Islet of Langerhans (tissue), 1 donor: ENCODE measurements around the gene AMER3.

Experiments used
- FAIRE-seq: peaks from one replicate; lab custom pipeline; 2011; peaks lifted over from hg19 to GRCh38; lab: Jason Lieb, UNC

AMER3 gene

GRCh38 chr2:130786076-130786475 is 30.7 kb downstream of the AMER3 start:
- FAIRE-seq = no peak

- FAIRE-seq = no peak
Measured at GRCh38 chr2:130787841-130788240, 32.5 kb downstream of the AMER3 start.

- FAIRE-seq = no peak
Measured at GRCh38 chr2:130790312-130790711, 35.0 kb downstream of the AMER3 start.

DNA sequence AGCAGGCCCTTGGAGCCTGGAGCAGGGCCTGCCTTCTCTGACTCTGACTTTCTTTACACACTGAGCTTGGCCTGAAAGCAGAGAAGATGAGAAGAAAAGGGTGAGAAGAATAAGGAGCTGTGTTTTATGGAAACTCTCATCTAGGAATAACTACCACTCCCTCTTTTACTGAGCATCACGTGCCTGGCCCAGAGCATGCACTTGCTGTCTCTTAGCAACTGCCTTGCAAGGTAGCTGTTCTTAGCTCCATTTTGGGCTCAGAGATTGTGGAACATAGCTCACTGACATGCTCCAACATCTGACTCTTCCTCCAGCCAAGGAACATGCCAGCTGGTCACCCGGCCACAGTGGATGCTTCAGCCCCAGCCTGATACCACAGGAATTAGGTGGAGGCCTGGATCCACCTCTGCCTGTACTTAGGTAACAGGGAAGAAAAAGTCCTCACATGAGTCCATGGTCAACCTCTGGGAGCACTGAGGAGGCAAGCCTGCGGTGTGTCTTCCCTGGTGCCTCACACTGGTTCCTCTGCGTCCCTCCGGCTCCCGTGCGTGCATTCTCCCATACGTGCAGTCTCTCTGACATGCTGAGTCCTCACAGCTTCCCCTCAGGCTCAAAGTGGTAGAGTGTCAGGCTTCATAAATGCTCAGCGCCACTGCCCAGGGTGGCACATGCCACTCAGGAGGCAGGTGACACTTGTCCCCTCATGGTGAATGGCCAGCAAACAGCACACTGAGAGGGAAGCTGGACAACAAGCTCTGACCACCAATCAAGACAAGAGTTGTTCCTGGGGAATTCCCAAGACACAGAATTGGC is 35.7 kb downstream of the AMER3 start:
- no peak for FAIRE-seq

GRCh38 chr2:130791617-130791939 is 36.2 kb downstream of the AMER3 start:
- no peak for FAIRE-seq

DNA sequence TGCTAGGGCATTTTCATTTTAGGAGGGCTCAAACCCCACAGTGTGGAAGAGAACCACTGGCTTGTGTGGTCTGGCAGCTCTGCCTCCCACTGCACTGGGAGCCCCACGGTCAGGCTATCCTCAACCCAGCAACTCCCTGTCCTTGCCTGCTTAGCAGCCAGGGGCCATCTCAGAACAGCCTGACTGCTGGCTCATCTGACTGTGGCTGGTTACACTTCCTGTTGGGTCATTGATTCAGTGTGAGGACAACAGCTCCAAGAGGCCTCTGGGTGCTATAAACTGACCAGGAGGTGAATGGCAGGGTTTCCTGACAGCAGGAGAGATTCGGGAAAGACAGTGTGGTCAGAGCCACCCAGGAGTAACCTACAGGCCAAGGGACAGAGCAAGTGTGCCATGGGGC is 40.1 kb downstream of the AMER3 start:
- peak; percentile 24 for FAIRE-seq

DNA sequence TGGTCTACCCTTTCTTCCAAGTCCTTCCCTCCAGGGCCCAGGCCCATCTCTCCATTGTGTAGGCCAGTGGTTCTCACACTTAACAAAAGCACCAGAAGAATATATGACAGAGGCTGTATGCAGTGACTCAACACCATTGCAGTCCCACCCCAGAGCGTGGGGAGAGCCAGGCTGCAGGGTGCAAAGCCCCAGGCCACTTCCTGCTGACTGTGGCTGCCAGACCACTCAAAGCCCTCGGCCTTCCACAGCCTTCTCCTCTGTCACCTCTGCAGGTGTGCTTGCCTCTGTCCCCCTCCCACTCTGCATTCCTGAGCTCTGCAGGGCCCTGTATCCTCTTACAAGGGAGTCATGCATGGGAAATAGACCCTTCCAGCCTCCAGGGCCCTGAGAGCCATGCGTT is 41.0 kb downstream of the AMER3 start:
- FAIRE-seq = no peak

GRCh38 chr2:130797493-130798435 is 42.4 kb downstream of the AMER3 start:
- FAIRE-seq = no peak

GRCh38 chr2:130798472-130799218 is 43.3 kb downstream of the AMER3 start:
- no peak for FAIRE-seq

GRCh38 chr2:130799295-130799694 is 44.0 kb downstream of the AMER3 start:
- no peak for FAIRE-seq

- FAIRE-seq = no peak
Measured at GRCh38 chr2:130805613-130806012, 50.3 kb downstream of the AMER3 start.

DNA sequence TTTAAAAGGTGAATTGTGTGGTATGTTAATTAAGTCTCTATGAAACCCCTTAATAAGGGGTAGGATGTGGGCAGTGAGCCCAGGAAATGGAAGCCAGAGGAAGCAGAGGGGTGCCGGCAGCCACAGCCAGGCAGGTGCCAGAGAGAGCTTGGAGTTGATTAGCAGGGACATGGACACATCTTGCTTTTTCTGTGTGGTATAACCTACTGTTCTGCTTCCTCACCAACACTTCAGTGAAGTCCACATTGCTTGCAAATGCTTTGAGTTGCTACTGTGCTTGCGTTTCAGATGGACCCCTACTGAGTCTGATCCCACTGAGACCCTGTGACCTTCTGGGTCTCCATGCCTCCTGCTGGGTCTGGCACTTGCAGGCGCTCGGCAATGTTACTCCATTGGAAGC is 51.0 kb downstream of the AMER3 start:
- no peak for FAIRE-seq

- FAIRE-seq = no peak
Measured at GRCh38 chr2:130807659-130808385, 52.5 kb downstream of the AMER3 start.

DNA sequence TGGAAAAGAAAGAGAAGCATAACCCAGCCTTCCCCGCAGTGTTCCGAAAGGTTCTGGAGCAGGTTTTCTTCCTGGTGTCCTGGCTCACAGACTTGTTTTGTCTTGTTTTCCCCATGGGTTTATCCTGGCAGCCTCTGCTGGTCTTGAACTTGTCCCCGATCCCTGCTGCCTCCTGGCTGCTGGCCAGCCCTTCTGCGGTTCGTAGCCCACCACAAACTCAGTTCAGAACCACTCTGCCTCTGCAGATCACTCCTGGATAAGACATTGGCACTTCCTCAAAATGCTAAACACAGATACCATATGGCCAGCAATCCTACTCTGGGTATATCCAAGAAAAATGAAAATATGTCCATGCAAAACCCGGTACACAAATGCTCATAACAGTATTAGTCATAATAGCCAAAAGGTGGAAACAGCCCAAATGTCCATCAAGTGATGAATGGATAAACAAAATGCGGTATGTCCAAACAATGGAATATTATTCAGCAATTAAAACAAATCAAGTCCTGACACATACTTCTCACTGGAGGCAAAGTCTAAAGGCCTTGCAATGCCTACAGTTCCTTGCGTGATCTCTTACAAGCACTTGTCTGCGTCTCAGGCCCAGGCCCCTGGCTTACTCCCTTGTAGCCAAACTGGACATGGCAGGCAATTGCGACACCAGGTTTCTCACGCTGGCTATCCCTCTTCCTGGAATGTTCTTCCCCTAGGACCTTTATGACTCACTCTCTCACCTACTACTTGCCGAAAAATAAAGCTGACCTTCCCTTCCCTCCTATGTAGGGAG is 53.3 kb downstream of the AMER3 start:
- FAIRE-seq = no peak

- no peak for FAIRE-seq
Measured at GRCh38 chr2:130810490-130810889, 55.1 kb downstream of the AMER3 start.

DNA sequence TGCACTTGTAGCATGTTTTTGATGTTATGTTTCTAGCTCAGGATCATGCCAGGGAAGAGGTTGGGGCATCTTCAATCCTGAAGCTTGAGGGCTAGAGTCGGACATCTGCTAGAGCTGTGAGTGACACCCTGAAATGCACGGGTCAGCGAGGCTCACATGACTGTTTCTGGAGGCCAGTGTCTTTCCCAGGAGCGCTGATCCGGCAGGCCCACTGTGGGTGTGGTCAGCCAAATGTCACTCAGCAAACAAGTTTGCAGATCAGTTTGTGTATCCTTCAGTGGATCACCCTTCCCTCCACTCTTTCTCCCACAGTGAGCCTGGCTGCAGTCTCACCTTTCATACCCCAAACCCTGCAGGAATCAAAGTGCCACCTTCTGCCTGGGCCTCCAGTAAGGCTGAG is 58.4 kb downstream of the AMER3 start:
- FAIRE-seq = no peak

DNA sequence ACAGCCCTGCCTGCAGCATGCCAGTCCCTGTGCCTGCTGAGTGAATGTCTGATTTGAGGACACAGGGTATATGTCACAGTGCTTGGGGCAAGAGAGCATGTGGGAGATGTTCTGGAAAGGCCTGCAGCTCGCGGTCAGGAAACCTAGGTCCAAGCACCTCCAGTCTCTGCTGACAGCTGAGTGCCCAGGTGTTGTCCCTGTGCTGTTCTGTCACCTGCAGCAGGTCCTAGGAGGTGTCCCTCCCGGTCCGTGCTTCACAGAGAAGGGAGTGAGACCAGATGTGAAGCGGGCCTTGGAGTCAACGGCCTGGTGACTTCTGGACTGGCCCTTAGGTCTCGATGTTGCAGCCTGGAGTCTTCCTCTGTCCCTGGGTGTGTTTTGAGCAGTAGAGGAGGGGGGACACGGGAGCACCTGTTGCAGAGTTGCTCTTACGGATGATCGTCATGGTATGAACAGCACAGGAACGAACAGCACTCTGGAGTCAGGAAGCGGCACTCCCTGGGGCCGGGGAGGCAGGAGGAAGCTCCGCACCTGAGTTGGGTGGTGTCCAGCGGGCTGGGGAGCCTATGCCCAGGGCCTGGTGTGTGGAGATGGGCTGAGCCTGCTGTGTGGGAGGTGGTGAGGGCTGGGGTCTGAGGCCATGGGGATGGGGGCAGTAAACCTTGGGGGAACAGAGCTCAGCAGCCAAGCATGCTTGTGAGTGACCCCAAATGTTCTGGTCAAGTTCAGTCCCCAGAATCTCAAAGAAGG is 59.8 kb downstream of the AMER3 start:
- no peak for FAIRE-seq
